HG03135 (cell line): ENCODE measurements around the gene ADGRD1.

Experiments
- ATAC-seq: cut with Tn5 transposase; IDR thresholded peaks from one replicate; pipeline ENCODE4 v1.9.1; 2021; ENCODE audit warnings: mild to moderate bottlenecking, moderate library complexity; ENCODE audit not compliant: unreplicated experiment

The ADGRD1 gene

GRCh38 chr12:131038961-131039950 lies 85.5 kb downstream of the ADGRD1 start:
- ATAC-seq = no peak

GRCh38 chr12:131040491-131040890 lies 86.8 kb downstream of the ADGRD1 start:
- no peak for ATAC-seq

- ATAC-seq = no peak
These were observed 87.7 kb downstream of the ADGRD1 start for GRCh38 chr12:131041216-131041967.

- no peak for ATAC-seq
These were observed 88.5 kb downstream of the ADGRD1 start for GRCh38 chr12:131041968-131042833.

GRCh38 chr12:131042834-131043245 lies 89.1 kb downstream of the ADGRD1 start:
- no peak for ATAC-seq

- no peak for ATAC-seq
These were observed 89.7 kb downstream of the ADGRD1 start for GRCh38 chr12:131043401-131043871.

GRCh38 chr12:131044136-131044535 lies 90.4 kb downstream of the ADGRD1 start:
- no peak for ATAC-seq

- ATAC-seq = no peak
These were observed 91.2 kb downstream of the ADGRD1 start for GRCh38 chr12:131044760-131045381.

GRCh38 chr12:131045705-131046460 lies 92.2 kb downstream of the ADGRD1 start:
- no peak for ATAC-seq

- no peak for ATAC-seq
These were observed 93.4 kb downstream of the ADGRD1 start for GRCh38 chr12:131046813-131047788.

GRCh38 chr12:131047789-131048610 lies 94.3 kb downstream of the ADGRD1 start:
- ATAC-seq = no peak

GRCh38 chr12:131048611-131048990 lies 94.9 kb downstream of the ADGRD1 start:
- ATAC-seq = no peak

- ATAC-seq = no peak
These were observed 95.3 kb downstream of the ADGRD1 start for GRCh38 chr12:131049002-131049401.

- no peak for ATAC-seq
These were observed 96.0 kb downstream of the ADGRD1 start for GRCh38 chr12:131049549-131050339.

- ATAC-seq = no peak
These were observed 96.9 kb downstream of the ADGRD1 start for GRCh38 chr12:131050463-131051154.

- no peak for ATAC-seq
These were observed 97.4 kb downstream of the ADGRD1 start for GRCh38 chr12:131051155-131051473.
